ES-I3 (cell line): ENCODE results near the gene SMYD3.
"Not testable (repeated sequence)": the region's sequence is repeated elsewhere in the genome, so short reads cannot be mapped to it uniquely, and the experiment has no call there.

ENCODE experiments used
- H3K36me3 ChIP-seq: 2 replicates; pipeline ENCODE4 v1.6.1; 2013; ENCODE audit warnings: mild to moderate bottlenecking, low read length, control low read depth, moderate library complexity; ENCODE audit not compliant: insufficient read depth
- H3K4me1 ChIP-seq: 2 replicates; pipeline ENCODE4 v1.6.1; 2013; ENCODE audit warnings: mild to moderate bottlenecking, control low read depth, low read length; ENCODE audit not compliant: insufficient read depth
- H3K9ac ChIP-seq: 2 replicates; pipeline ENCODE4 v1.6.1; 2013; ENCODE audit warnings: low read depth, mild to moderate bottlenecking, low read length, moderate library complexity
- H3K9me3 ChIP-seq: 2 replicates; pipeline ENCODE4 v1.6.1; 2013; ENCODE audit warnings: mild to moderate bottlenecking, low read length, moderate library complexity; ENCODE audit not compliant: control insufficient read depth, insufficient read depth

The SMYD3 gene

GRCh38 chr1:246081856-246082668, 425.0 kb downstream of the SMYD3 start:
- no peaks in the 10 kb centered on the region; the same call in 1 of the 2 replicates for H3K36me3 ChIP-seq
- no peaks in the 10 kb centered on the region for H3K4me1 ChIP-seq
- H3K9ac ChIP-seq = no peak overlapping the region
- H3K9me3 ChIP-seq = peaks cover 11% of the 10 kb centered on the region

- H3K9me3 ChIP-seq = peaks cover 11% of the 10 kb centered on the region
- H3K36me3 ChIP-seq = no peaks in the 10 kb centered on the region; the same call in 1 of the 2 replicates
- no peaks in the 10 kb centered on the region for H3K4me1 ChIP-seq
- no peak overlapping the region for H3K9ac ChIP-seq
Measured at GRCh38 chr1:246081138-246081702, 425.9 kb downstream of the SMYD3 start.

- no peaks in the 10 kb centered on the region; the same call in 1 of the 2 replicates for H3K36me3 ChIP-seq
- H3K9me3 ChIP-seq = peaks cover 11% of the 10 kb centered on the region
- H3K4me1 ChIP-seq = no peaks in the 10 kb centered on the region
- no peak overlapping the region for H3K9ac ChIP-seq
Measured at GRCh38 chr1:246080031-246080430, 427.0 kb downstream of the SMYD3 start.

GRCh38 chr1:246078888-246079252, 428.2 kb downstream of the SMYD3 start:
- no peaks in the 10 kb centered on the region for H3K4me1 ChIP-seq
- H3K9me3 ChIP-seq = peaks cover 11% of the 10 kb centered on the region
- no peak overlapping the region for H3K9ac ChIP-seq
- H3K36me3 ChIP-seq = no peaks in the 10 kb centered on the region; the same call in 1 of the 2 replicates

GRCh38 chr1:246078126-246078887, 428.8 kb downstream of the SMYD3 start:
- Histone ChIP-seq H3K9ac (no peak overlapping the region), H3K9me3 (peaks cover 9% of the 10 kb centered on the region), H3K4me1 (no peaks in the 10 kb centered on the region), H3K36me3 (no peaks in the 10 kb centered on the region; the same call in 1 of the 2 replicates)

GRCh38 chr1:246077476-246077875, 429.6 kb downstream of the SMYD3 start:
- no peaks in the 10 kb centered on the region; the same call in 1 of the 2 replicates for H3K36me3 ChIP-seq
- H3K9ac ChIP-seq = no peak overlapping the region
- H3K9me3 ChIP-seq = peaks cover 8% of the 10 kb centered on the region
- H3K4me1 ChIP-seq = no peaks in the 10 kb centered on the region

- H3K9me3 ChIP-seq = no peaks in the 10 kb centered on the region
- no peaks in the 10 kb centered on the region for H3K36me3 ChIP-seq
- H3K9ac ChIP-seq = no peak overlapping the region
- H3K4me1 ChIP-seq = no peaks in the 10 kb centered on the region
Measured at GRCh38 chr1:246074421-246074820, 432.7 kb downstream of the SMYD3 start.

GRCh38 chr1:246072456-246072955, 434.6 kb downstream of the SMYD3 start:
- Histone ChIP-seq H3K9me3 (no peaks in the 10 kb centered on the region), H3K4me1 (peaks cover 4% of the 10 kb centered on the region; the same call in 1 of the 2 replicates), H3K9ac (no peak overlapping the region), H3K36me3 (no peaks in the 10 kb centered on the region)

- H3K9ac ChIP-seq, H3K9me3 ChIP-seq, H3K36me3 ChIP-seq, H3K4me1 ChIP-seq: not testable (repeated sequence)
Measured at GRCh38 chr1:246071981-246072380, 435.1 kb downstream of the SMYD3 start.

- not testable (repeated sequence) for H3K9me3 ChIP-seq, H3K9ac ChIP-seq, H3K36me3 ChIP-seq
- H3K4me1 ChIP-seq = peaks cover 14% of the 10 kb centered on the region
Measured at GRCh38 chr1:246071561-246071960, 435.5 kb downstream of the SMYD3 start.

GRCh38 chr1:246069581-246069980, 437.5 kb downstream of the SMYD3 start:
- no peak overlapping the region for H3K9ac ChIP-seq
- peaks cover 28% of the 10 kb centered on the region for H3K4me1 ChIP-seq
- H3K9me3 ChIP-seq = no peaks in the 10 kb centered on the region
- no peaks in the 10 kb centered on the region for H3K36me3 ChIP-seq

GRCh38 chr1:246068619-246069509, 438.2 kb downstream of the SMYD3 start:
- Histone ChIP-seq H3K4me1 (peaks cover 28% of the 10 kb centered on the region), H3K9me3 (no peaks in the 10 kb centered on the region), H3K9ac (no peak overlapping the region), H3K36me3 (no peaks in the 10 kb centered on the region)

- H3K4me1 ChIP-seq = peaks cover 28% of the 10 kb centered on the region
- no peak overlapping the region for H3K9ac ChIP-seq
- no peaks in the 10 kb centered on the region for H3K9me3 ChIP-seq
- H3K36me3 ChIP-seq = no peaks in the 10 kb centered on the region
Measured at GRCh38 chr1:246068217-246068512, 438.9 kb downstream of the SMYD3 start.
